Retinal pigment epithelial cell (primary cell): Measurements from ENCODE around the gene PATL2.
"Not testable (repeated sequence)": the region's sequence is repeated elsewhere in the genome, so short reads cannot be mapped to it uniquely, and the experiment has no call there.

ENCODE experiments used
- DNase-seq: peaks from one replicate; pipeline ENCODE4 v3.0.0-alpha.2; 2010; ENCODE audit warnings: low read depth
- H3K4me3 ChIP-seq: 2 replicates; pipeline ENCODE4 v1.5.1; 2011; ENCODE audit warnings: mild to moderate bottlenecking, low read length, control low read depth, moderate library complexity
- TF ChIP-seq, protein P1 (sequence below): conservative IDR thresholded peaks from 2 replicates; pipeline ENCODE4 v1.5.1; 2011; ENCODE audit warnings: low read depth, low read length, control low read depth, inconsistent platforms

PATL2 gene

DNA sequence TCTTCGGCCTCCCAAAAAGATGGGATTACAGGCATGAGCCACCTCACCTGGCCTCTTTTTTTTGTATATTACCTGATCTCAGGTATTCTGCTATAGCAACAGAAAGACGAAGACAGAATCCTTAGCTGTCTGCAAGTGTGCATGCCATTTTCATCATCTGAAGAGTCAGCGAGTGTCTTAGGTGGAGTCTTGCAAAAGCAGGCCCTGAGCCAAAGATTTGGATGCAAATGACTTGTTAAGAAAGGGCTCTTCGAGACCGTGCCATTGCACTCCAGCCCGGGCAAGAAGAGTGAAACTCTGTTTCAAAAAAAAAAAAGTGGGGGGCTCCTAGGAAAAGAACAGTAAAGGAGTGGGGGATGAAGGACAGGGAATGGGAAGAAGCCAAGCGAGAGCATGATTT, 15.0 kb upstream of the PATL2 start:
- TF ChIP-seq, protein P1, sequence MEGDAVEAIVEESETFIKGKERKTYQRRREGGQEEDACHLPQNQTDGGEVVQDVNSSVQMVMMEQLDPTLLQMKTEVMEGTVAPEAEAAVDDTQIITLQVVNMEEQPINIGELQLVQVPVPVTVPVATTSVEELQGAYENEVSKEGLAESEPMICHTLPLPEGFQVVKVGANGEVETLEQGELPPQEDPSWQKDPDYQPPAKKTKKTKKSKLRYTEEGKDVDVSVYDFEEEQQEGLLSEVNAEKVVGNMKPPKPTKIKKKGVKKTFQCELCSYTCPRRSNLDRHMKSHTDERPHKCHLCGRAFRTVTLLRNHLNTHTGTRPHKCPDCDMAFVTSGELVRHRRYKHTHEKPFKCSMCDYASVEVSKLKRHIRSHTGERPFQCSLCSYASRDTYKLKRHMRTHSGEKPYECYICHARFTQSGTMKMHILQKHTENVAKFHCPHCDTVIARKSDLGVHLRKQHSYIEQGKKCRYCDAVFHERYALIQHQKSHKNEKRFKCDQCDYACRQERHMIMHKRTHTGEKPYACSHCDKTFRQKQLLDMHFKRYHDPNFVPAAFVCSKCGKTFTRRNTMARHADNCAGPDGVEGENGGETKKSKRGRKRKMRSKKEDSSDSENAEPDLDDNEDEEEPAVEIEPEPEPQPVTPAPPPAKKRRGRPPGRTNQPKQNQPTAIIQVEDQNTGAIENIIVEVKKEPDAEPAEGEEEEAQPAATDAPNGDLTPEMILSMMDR: no peak
- no peak for DNase-seq
- H3K4me3 ChIP-seq: no peak overlapping the region

DNA sequence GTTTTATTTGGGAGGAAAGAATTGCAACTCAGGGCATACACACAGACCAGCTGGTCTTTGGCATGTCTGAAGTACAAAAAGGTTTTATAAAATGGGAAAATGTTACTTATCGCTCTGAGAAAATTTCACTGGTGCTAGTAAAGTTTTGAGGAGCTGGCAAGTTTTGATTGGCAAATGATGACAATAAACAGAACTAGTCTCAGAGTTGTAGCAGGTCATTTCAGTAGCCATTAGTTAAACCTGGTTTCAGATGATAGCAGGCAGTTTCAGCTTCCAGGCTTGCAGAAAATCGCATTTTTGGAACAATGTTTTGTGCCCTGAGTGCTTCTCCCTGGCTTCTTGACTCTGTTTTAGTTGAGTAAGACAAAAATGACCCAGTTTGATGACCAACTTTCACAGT, 10.9 kb upstream of the PATL2 start:
- no peak overlapping the region for H3K4me3 ChIP-seq
- TF ChIP-seq, protein P1: no peak
- DNase-seq: no peak

DNA sequence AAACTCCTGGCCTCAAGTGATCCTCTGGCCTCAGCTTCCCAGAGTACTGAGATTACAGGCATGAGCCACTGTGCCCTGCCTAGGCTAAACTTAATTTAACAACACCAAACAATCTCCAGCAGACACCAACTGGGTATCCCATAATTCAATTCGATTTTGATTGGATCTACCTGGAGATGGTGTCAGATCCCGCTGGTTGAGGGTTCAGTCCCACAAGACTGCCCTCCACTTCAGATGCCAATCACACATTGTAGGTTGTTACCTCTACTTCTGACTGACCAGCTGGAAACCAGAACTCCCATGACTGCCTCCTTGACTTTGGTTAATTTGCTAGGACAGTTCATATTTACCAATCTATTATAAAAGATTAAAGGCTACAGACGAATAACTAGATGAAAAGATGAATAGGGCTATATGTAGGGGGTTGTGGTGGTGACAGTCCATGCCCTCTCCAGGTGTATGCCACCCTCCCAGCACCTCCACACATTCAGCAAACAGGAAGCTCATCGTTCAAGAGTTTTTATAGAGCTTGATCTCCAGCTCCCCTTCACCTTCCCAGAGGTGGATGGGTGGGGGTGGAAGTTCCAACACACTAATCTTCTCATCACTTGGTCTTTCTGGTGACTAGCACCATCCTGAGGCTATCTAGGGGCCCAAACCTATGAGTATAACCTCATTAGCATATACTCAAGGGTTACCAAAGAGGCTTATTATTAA, 9.5 kb upstream of the PATL2 start:
- H3K4me3 ChIP-seq: no peak overlapping the region
- TF ChIP-seq, protein P1: no peak
- no peak for DNase-seq

DNA sequence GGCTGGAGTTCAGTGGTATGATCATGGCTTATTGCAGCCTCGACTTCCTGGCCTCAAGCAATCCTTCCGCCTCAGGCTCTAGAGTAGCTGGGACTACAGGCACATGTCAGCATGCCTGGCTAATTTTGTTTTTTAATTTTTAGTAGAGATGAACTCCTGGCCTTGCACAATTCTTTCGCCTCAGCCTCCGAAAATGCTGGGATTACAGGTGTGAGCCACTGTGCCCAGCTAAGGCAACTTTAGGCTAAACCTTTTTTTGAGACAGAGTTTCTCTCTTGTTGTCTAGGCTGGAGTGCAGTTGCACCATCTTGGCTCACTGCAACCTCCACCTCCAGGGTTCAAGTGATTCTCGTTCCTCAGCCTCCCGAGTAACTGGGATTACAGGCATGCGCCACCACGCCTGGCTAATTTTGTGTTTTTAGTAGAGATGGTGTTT, 8.9 kb upstream of the PATL2 start:
- not testable (repeated sequence) for DNase-seq, H3K4me3 ChIP-seq

DNA sequence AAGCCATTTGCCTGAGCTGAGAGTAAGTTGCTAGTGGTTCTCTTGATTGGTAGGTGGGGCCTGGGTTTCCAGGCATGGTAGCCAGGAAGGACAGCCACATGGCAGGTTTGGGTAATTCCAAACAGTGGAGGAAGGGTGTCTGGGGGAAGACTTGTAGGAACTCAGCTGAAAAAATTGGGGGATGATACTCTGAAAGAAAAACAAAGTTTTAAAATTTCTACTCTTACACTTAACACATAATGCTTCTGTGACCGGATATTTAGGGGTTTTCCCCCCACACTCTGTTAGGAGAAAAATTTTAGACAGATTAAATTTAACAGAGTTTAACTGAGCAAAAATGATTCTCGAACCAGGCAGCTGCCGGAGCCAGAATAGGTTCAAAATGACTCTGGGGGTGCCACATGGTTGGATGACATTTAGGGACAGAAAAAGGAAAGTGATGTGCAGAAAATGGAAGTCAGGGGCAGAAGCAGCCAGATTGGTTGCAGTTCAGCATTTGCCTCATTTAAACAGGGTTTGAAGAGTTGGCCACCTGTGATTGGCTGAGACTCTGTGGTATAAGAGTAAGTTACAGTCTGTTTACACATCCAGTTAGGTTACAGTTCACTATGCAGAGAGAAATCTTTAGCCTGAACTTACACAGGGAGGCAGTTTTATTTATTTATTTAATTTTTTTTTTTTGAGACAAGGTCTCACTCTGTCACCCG, 8.3 kb upstream of the PATL2 start:
- TF ChIP-seq, protein P1: no peak
- no peak for DNase-seq
- no peak overlapping the region for H3K4me3 ChIP-seq

DNA sequence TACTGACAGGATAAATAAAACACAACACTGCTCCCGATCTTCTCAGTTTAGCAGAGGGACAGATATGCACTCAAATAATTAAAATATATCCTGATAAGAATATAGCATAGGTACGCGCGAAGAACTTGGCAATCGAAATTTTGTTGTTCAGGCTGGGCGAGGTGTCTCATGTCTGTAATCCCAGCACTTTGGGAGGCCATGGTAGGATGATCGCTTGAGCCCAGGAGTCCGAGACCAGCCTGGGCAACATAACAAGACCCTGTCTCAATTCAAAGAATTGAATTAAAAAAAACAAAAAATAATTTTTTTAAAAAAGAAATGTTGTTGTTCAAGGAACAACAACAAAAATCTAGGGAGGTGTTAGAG, 7.8 kb upstream of the PATL2 start:
- H3K4me3 ChIP-seq: no peak overlapping the region
- DNase-seq: no peak
- TF ChIP-seq, protein P1: no peak

DNA sequence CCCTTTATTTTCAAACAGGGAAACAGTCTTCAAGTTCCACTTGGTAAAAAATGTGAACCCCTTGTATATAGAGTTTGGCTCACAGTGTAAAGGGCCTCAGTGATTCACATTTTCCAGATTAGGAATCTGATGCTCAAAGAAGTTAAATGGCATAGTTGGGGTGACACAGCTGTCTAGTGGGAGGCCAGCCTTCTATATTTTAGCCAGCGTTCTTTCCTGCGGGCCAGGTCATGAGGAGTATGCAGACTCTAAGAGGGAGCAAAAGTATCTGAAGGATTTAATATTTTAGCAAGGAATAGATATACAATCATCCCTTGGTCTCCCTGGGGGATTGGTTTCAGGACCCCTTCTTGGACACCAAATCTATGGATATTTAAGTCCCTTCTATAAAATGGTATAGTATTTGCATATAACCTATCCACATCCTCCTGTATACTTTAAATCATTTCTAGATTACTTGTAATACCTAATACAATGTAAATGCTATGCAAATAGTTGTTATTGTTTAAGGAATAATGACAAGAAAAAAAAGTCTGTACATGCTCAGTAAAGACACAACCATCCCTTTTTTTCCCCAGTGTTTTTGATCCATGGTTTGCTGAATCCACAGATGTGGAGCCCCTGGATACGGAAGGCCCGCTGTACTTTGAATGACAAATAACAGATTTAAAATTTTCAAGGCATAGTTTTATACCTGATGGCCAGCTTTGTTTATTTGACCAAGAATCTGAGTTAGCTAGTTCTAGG, 7.2 kb upstream of the PATL2 start:
- TF ChIP-seq, protein P1: no peak
- H3K4me3 ChIP-seq: no peak overlapping the region
- no peak for DNase-seq
